ENCODE results near the gene MEF2D.

Gene MEF2D

GRCh38 chr1:156452907-156453306 lies 47.7 kb downstream of the MEF2D start:
- Histone ChIP-seq H3K36me3 (ENCODE audit: insufficient read depth, low read length) (no peaks in the 10 kb centered on the region), H3K9me3 (ENCODE audit: insufficient read depth, low read depth, low read length) (no peaks in the 10 kb centered on the region), H3K4me2 (ENCODE audit: low read depth, low read length, poor library complexity, severe bottlenecking) (no peak overlapping the region), H3K9me2 (replicated peaks; ENCODE audit: low read depth, low read length) (no peaks in the 10 kb centered on the region), H3K27me3 (ENCODE audit: insufficient read depth, low read length, poor library complexity, severe bottlenecking) (no peaks in the 10 kb centered on the region), H3K79me2 (ENCODE audit: insufficient read depth, low read length) (no peaks in the 10 kb centered on the region), H3K4me1 (ENCODE audit: insufficient read depth, low read length, poor library complexity, severe bottlenecking) (peaks cover 5% of the 10 kb centered on the region), H4K20me1 (ENCODE audit: insufficient read depth, low read length, poor library complexity, severe bottlenecking) (no peaks in the 10 kb centered on the region), H3F3A (ENCODE audit: low read depth) (no peaks in the 10 kb centered on the region), H3K9ac (ENCODE audit: low read depth, low read length, poor library complexity, severe bottlenecking) (no peak overlapping the region), H3K4me3 (ENCODE audit: low read length, poor library complexity, severe bottlenecking) (no peak overlapping the region), H2AFZ (ENCODE audit: low read length) (no peak overlapping the region)
- TF ChIP-seq CTCF (conservative IDR thresholded peaks at IDR 0.05; ENCODE audit: low read length) (no peak), EZH2phosphoT487 (IDR thresholded peaks at IDR 0.05; ENCODE audit: borderline replicate concordance) (no peak)

- no peak overlapping the region for H3K9ac ChIP-seq (ENCODE audit: low read depth, low read length, poor library complexity, severe bottlenecking)
- no peak overlapping the region for H3K4me3 ChIP-seq (ENCODE audit: low read length, poor library complexity, severe bottlenecking)
- no peaks in the 10 kb centered on the region for H3K27me3 ChIP-seq (ENCODE audit: insufficient read depth, low read length, poor library complexity, severe bottlenecking)
- H3K79me2 ChIP-seq (ENCODE audit: insufficient read depth, low read length) = no peaks in the 10 kb centered on the region
- TF ChIP-seq CTCF (conservative IDR thresholded peaks at IDR 0.05; ENCODE audit: low read length) (peak; percentile 42), EZH2phosphoT487 (IDR thresholded peaks at IDR 0.05; ENCODE audit: borderline replicate concordance) (no peak)
- H2AFZ ChIP-seq (ENCODE audit: low read length) = no peak overlapping the region
- peaks cover 5% of the 10 kb centered on the region for H3K4me1 ChIP-seq (ENCODE audit: insufficient read depth, low read length, poor library complexity, severe bottlenecking)
- no peaks in the 10 kb centered on the region for H4K20me1 ChIP-seq (ENCODE audit: insufficient read depth, low read length, poor library complexity, severe bottlenecking)
- no peaks in the 10 kb centered on the region for H3K9me2 ChIP-seq (replicated peaks; ENCODE audit: low read depth, low read length)
- H3K9me3 ChIP-seq (ENCODE audit: insufficient read depth, low read depth, low read length) = no peaks in the 10 kb centered on the region
- H3K36me3 ChIP-seq (ENCODE audit: insufficient read depth, low read length) = no peaks in the 10 kb centered on the region
- no peaks in the 10 kb centered on the region for H3F3A ChIP-seq (ENCODE audit: low read depth)
- H3K4me2 ChIP-seq (ENCODE audit: low read depth, low read length, poor library complexity, severe bottlenecking) = no peak overlapping the region
Observed at GRCh38 chr1:156451505-156452160, 48.9 kb downstream of the MEF2D start.

- H4K20me1 ChIP-seq (ENCODE audit: insufficient read depth, low read length, poor library complexity, severe bottlenecking) = no peaks in the 10 kb centered on the region
- H3K9ac ChIP-seq (ENCODE audit: low read depth, low read length, poor library complexity, severe bottlenecking) = no peak overlapping the region
- no peaks in the 10 kb centered on the region for H3K9me2 ChIP-seq (replicated peaks; ENCODE audit: low read depth, low read length)
- peaks cover 4% of the 10 kb centered on the region for H3K4me1 ChIP-seq (ENCODE audit: insufficient read depth, low read length, poor library complexity, severe bottlenecking)
- TF ChIP-seq EZH2phosphoT487 (IDR thresholded peaks at IDR 0.05; ENCODE audit: borderline replicate concordance) (no peak), CTCF (conservative IDR thresholded peaks at IDR 0.05; ENCODE audit: low read length) (no peak)
- no peak overlapping the region for H3K4me2 ChIP-seq (ENCODE audit: low read depth, low read length, poor library complexity, severe bottlenecking)
- no peaks in the 10 kb centered on the region for H3K27me3 ChIP-seq (ENCODE audit: insufficient read depth, low read length, poor library complexity, severe bottlenecking)
- no peak overlapping the region for H3K4me3 ChIP-seq (ENCODE audit: low read length, poor library complexity, severe bottlenecking)
- no peak overlapping the region for H2AFZ ChIP-seq (ENCODE audit: low read length)
- H3F3A ChIP-seq (ENCODE audit: low read depth) = no peaks in the 10 kb centered on the region
- H3K79me2 ChIP-seq (ENCODE audit: insufficient read depth, low read length) = no peaks in the 10 kb centered on the region
- H3K9me3 ChIP-seq (ENCODE audit: insufficient read depth, low read depth, low read length) = no peaks in the 10 kb centered on the region
- H3K36me3 ChIP-seq (ENCODE audit: insufficient read depth, low read length) = no peaks in the 10 kb centered on the region
Observed at GRCh38 chr1:156448134-156448967, 52.2 kb downstream of the MEF2D start.
